Measurements from ENCODE around the gene CSN2.
"Not testable (repeated sequence)": the region's sequence is repeated elsewhere in the genome, so short reads cannot be mapped to it uniquely, and the experiment has no call there.

GRCh38 chr4:69923782-69924410, 41.6 kb downstream of the CSN2 start:
- TF ChIP-seq CTCF, POLR2A (IDR thresholded peaks at IDR 0.05): not testable (repeated sequence)
